Body of pancreas (tissue), 4 donors: ENCODE results near the gene DOCK2.

Experiments used
- CTCF ChIP-seq, 7 experiments: fragments of 450-650 bp in 4 of 7; fragments of 200-600 bp in 3 of 7; sonication (generic) in 3 of 7; IDR thresholded peaks; one replicate each; pipeline ENCODE4 v1.5.1; 2016 to 2019; ENCODE audit warnings: antibody characterized with exemption in 7 of 7
- POLR2A ChIP-seq, 3 donors: fragments of 450-650 bp; IDR thresholded peaks; one replicate each; pipeline ENCODE4 v1.6.1; 2016; ENCODE audit warnings: antibody characterized with exemption in 3 of 3, mild to moderate bottlenecking in 2 of 3

- TF ChIP-seq CTCF (IDR thresholded peaks at IDR 0.05) (no peak), POLR2A (IDR thresholded peaks at IDR 0.05) (no peak)
Observed at GRCh38 chr5:169736653-169737052, 99.6 kb downstream of the DOCK2 start.
